ENCODE data around the gene ANKS1B.

ANKS1B gene

DNA sequence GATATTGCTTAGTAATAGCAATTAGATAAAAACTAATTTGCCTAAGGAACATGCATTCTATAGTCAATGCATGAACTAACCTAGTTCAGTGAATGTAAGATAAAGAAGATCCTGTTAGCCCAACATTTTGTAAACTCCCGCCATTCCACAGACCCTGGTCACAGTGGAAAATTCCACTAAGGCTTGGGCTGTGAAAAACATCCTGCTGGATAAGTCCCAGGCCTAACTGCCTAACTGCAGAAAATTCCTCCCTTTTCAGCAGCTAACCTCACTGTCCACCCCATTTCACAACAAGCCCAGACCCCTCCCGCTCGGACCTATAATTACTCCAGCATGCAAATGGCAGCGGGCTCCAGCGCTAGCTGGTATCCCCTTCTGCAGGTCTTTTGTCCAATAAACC lies 435.1 kb downstream of the ANKS1B start:
- ATAC-seq (ENCODE audit: low read depth) (no peak), DNase-seq (ENCODE audit: low spot score in 2 of 2) (no peak)
- Mint-ChIP-seq H3K4me3 (no peak overlapping the region), H3K27me3 (no peaks in the 10 kb centered on the region), H3K9me3 (peaks cover 4% of the 10 kb centered on the region), H3K36me3 (no peaks in the 10 kb centered on the region), H3K4me1 (no peaks in the 10 kb centered on the region), H3K27ac (no peak overlapping the region)

DNA sequence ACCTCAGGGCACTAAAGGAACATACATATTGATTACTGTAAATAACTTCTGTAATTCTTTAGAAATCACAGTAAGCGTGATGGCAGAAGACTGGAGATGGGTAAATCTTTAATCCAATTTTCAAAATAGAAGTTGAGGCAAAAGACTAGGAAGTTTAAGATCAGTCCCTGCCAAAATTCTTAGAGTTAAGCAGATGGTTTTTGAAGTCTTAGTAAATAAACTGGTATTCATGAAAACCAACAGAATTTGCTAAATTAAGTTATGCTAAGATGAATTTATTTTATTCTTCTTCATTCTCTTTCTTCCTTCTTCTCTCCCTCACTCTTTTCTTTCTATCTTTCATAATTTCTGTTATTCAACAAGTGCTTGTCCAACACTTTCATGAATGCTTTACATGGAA lies 435.5 kb downstream of the ANKS1B start:
- no peak for DNase-seq (ENCODE audit: low spot score in 2 of 2)
- Mint-ChIP-seq H3K4me1 (no peaks in the 10 kb centered on the region), H3K9me3 (peaks cover 4% of the 10 kb centered on the region), H3K27me3 (no peaks in the 10 kb centered on the region), H3K27ac (no peak overlapping the region), H3K4me3 (no peak overlapping the region), H3K36me3 (no peaks in the 10 kb centered on the region)
- ATAC-seq (ENCODE audit: low read depth) = no peak

DNA sequence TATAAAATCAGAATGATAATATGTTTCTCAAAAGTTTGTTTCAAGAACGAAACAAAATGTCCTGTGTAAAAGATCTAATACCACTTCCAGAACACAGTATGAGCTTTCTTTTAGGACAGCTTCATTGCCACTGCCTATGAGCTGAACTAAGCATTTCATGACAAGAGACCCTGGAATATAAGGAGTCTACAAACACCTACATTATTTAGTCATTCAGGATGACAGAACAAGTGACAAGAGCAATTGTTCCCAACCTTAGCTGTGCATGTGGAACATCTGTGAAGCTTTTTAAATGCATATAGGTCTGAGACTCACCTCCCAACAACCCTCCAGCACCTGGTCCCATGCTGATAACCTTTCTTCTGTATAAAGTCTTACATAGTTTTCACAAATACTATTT lies 440.3 kb downstream of the ANKS1B start:
- H3K27me3 Mint-ChIP-seq = no peaks in the 10 kb centered on the region
- DNase-seq (ENCODE audit: low spot score in 2 of 2) (no peak), ATAC-seq (ENCODE audit: low read depth) (no peak)
- H3K36me3 Mint-ChIP-seq = no peaks in the 10 kb centered on the region
- H3K27ac Mint-ChIP-seq = no peak overlapping the region
- H3K4me1 Mint-ChIP-seq = no peaks in the 10 kb centered on the region
- no peaks in the 10 kb centered on the region for H3K9me3 Mint-ChIP-seq
- H3K4me3 Mint-ChIP-seq = no peak overlapping the region

DNA sequence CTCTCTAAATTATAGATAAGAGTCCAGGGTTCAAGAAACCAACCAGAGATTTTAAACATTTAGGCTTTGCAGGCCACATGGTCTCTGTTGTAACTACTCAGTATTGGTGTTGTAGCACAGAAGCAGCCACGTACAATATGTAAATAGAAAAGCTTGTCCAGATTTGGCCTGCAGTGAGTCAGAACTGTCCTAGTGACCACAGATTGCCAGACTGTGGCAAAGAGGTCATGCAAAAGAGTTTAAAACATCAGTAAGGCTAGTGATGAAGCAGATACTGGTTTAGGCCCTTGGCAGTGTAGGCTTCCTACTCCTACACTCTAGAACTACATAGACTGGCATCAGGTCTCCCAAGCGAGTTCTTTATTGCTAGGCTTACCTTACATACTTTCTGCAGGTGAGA lies 454.8 kb downstream of the ANKS1B start:
- Mint-ChIP-seq H3K9me3 (no peaks in the 10 kb centered on the region), H3K36me3 (no peaks in the 10 kb centered on the region), H3K4me3 (no peak overlapping the region), H3K4me1 (no peaks in the 10 kb centered on the region), H3K27me3 (no peaks in the 10 kb centered on the region), H3K27ac (no peak overlapping the region)
- no peak for ATAC-seq (ENCODE audit: low read depth)
- DNase-seq (ENCODE audit: low spot score in 2 of 2) = no peak

DNA sequence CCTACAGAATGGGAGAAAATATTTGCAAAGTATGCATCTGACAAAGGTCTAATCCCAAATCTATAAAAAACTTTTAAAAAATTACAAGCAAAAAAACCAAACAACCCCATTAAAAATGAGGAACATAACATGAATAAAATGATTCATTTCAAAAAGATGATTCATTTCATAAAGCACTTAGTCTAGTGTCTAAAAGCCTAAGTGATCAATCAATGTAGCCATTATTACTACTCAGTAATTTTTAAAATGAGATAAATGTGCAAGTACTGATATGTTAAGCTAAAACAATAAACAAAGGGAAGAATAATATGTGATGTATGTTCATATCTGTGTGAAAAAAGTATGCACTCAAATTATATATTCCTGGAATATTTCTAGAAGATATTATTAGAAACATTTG lies 456.3 kb downstream of the ANKS1B start:
- ATAC-seq (ENCODE audit: low read depth) (no peak), DNase-seq (ENCODE audit: low spot score in 2 of 2) (no peak)
- H3K9me3 Mint-ChIP-seq = no peaks in the 10 kb centered on the region
- no peaks in the 10 kb centered on the region for H3K27me3 Mint-ChIP-seq
- H3K4me1 Mint-ChIP-seq = no peaks in the 10 kb centered on the region
- H3K4me3 Mint-ChIP-seq = no peak overlapping the region
- H3K36me3 Mint-ChIP-seq = no peaks in the 10 kb centered on the region
- no peak overlapping the region for H3K27ac Mint-ChIP-seq

DNA sequence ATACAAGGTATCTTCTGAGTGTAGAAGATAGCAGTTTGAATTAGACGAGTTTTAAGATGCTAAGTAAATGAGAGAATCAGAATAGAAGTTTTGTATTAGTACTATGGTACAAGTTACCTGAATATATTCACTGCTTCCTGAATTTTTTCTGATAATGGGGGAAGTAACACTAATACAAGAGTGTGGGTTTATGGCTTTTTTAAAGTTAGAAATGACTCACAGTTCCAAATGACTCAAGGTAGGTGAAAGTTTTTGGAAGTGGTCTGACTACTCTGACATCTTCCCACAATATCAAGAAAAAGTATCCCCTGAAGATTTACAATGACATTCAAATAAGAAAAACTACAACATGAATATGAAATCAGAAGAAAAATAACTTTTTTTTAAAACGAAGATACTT lies 460.9 kb downstream of the ANKS1B start:
- Mint-ChIP-seq H3K36me3 (no peaks in the 10 kb centered on the region), H3K4me3 (no peak overlapping the region), H3K9me3 (no peaks in the 10 kb centered on the region), H3K4me1 (no peaks in the 10 kb centered on the region), H3K27me3 (no peaks in the 10 kb centered on the region), H3K27ac (no peak overlapping the region)
- ATAC-seq (ENCODE audit: low read depth) = no peak
- no peak for DNase-seq (ENCODE audit: low spot score in 2 of 2)

DNA sequence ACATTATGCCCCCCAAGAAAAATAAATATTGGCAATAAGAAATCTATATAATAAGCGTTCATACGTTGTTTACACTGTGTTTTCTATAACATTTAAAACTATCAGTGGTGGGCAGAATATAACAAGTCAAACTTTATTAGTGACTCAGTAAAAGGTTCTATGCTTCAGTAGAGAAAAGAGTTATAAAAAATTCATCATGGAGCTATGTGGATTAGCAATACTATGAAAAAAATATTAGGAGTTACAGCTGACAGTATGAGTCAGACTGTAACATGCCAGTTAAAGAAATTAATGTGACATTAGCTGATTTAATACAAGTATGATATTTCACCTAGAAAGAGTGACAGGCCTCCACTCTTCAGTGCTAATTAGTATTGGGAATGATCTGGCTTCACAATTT lies 462.3 kb downstream of the ANKS1B start:
- H3K4me1 Mint-ChIP-seq = no peaks in the 10 kb centered on the region
- no peaks in the 10 kb centered on the region for H3K27me3 Mint-ChIP-seq

DNA sequence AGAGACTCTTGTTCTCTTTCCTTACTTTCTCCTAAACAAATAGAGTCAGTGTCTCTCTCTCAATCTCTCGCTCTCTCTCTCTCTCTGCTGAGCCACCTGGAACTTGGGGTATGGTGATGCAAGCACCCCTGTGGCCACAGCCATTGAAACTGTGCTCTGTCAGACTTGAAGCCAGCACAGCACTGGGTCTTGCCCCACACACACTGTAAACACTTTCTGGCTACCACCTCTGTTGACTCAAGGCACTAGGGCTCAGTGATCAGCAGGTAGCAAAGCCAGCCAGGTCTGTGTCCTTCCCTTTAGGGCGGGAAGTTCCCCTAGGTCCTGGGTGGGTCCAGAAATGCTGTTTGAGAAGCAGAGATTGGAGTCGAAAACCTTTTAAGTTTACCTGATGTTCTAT lies 463.1 kb downstream of the ANKS1B start:
- ATAC-seq (ENCODE audit: low read depth) = no peak
- Mint-ChIP-seq H3K36me3 (no peaks in the 10 kb centered on the region), H3K9me3 (no peaks in the 10 kb centered on the region), H3K27ac (no peak overlapping the region), H3K27me3 (no peaks in the 10 kb centered on the region), H3K4me3 (no peak overlapping the region), H3K4me1 (no peaks in the 10 kb centered on the region)
- DNase-seq (ENCODE audit: low spot score in 2 of 2) = no peak

More for the DNA sequence above, 462.3 kb downstream of the ANKS1B start:
- ATAC-seq (ENCODE audit: low read depth) = no peak
- Mint-ChIP-seq H3K9me3 (no peaks in the 10 kb centered on the region), H3K27ac (no peak overlapping the region), H3K36me3 (no peaks in the 10 kb centered on the region), H3K4me3 (no peak overlapping the region)
- no peak for DNase-seq (ENCODE audit: low spot score in 2 of 2)

DNA sequence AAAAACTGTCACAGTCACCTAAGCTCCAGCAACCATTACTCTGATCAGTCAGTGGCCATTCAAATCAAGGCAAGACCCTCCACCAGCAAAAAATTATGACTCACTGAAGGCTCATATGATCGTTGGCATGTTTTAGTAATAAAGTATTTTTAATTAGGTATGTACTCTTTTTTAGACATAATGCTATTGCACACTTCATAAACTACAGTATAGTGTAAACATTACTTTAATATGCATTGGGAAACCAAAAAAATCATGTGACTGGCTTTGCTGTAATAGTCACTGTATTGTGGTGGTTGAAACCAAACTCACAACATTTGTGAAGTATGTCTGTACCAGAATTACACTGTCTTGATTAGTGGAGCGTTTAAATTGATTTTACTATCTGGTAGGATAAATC lies 471.7 kb downstream of the ANKS1B start:
- Mint-ChIP-seq H3K4me1 (no peaks in the 10 kb centered on the region), H3K4me3 (no peak overlapping the region), H3K36me3 (no peaks in the 10 kb centered on the region), H3K9me3 (peaks cover 3% of the 10 kb centered on the region), H3K27ac (no peak overlapping the region), H3K27me3 (no peaks in the 10 kb centered on the region)
- no peak for DNase-seq (ENCODE audit: low spot score in 2 of 2)
- ATAC-seq (ENCODE audit: low read depth) = no peak

DNA sequence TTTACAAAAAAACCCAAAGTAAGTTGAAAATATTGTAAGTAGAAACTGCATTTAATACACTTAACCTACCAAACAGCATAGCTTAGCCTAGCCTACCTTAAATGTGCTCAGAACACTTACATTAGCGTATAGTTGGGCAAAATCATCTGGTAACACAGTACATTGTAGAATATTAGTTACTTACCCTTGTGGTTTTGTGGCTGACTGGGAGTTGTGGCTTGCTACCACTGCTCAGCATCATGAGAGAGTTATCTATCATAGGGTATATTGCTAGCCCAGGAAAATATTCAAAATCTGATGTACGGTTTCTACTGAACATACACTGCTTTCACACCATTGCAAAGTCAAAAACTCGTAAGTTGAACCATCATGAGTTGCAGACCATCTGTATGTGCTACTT lies 478.9 kb downstream of the ANKS1B start:
- H3K27ac Mint-ChIP-seq = no peak overlapping the region
- ATAC-seq (ENCODE audit: low read depth) (no peak), DNase-seq (ENCODE audit: low spot score in 2 of 2) (no peak)
- no peak overlapping the region for H3K4me3 Mint-ChIP-seq
- peaks cover 3% of the 10 kb centered on the region for H3K9me3 Mint-ChIP-seq
- H3K36me3 Mint-ChIP-seq = no peaks in the 10 kb centered on the region
- no peaks in the 10 kb centered on the region for H3K4me1 Mint-ChIP-seq
- H3K27me3 Mint-ChIP-seq = no peaks in the 10 kb centered on the region

DNA sequence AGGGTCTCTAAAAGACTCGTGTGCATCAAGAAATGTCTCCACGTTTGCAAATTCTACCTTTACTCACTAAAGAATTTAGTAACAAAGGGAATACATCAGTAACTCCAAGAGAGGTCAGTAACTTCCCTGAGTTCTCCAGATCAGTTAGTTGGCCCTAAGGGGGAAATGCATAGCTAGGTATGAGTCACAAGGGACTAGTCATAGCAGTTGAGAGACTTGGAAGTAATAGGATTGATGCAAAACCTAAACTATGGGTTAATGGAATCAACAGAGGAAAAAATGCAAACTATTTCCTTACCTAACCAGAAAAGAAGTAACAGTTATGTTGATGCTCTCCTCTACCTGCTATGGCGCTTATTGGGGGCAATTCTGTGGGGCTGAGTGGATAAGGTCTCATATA lies 486.0 kb downstream of the ANKS1B start:
- DNase-seq (ENCODE audit: low spot score in 2 of 2) (no peak), ATAC-seq (ENCODE audit: low read depth) (no peak)
- peaks cover 14% of the 10 kb centered on the region for H3K9me3 Mint-ChIP-seq
- H3K4me1 Mint-ChIP-seq = no peaks in the 10 kb centered on the region
- H3K27ac Mint-ChIP-seq = no peak overlapping the region
- no peaks in the 10 kb centered on the region for H3K36me3 Mint-ChIP-seq
- no peak overlapping the region for H3K4me3 Mint-ChIP-seq
- H3K27me3 Mint-ChIP-seq = no peaks in the 10 kb centered on the region

DNA sequence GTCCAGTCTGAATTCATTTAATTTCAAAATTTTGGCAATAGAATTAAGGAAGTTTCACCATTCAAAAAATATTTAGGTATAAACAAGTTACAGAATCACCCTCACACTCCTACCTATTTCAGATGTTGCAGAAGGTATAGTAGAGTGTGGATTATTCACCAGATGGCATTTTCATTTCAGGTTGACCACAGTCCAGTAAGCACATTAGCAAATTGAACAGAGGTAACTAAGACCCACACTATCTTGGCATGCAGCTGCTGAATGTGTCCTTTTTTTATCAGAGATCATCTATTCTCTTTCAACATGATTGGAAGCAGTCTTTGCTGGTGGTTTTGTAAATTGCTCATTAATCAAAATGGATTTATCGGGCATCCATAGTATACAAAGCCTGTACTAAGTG lies 488.9 kb downstream of the ANKS1B start:
- Mint-ChIP-seq H3K36me3 (no peaks in the 10 kb centered on the region), H3K4me1 (no peaks in the 10 kb centered on the region), H3K27ac (no peak overlapping the region), H3K27me3 (no peaks in the 10 kb centered on the region), H3K9me3 (peaks cover 11% of the 10 kb centered on the region), H3K4me3 (no peak overlapping the region)
- DNase-seq (ENCODE audit: low spot score in 2 of 2) (no peak), ATAC-seq (ENCODE audit: low read depth) (no peak)

DNA sequence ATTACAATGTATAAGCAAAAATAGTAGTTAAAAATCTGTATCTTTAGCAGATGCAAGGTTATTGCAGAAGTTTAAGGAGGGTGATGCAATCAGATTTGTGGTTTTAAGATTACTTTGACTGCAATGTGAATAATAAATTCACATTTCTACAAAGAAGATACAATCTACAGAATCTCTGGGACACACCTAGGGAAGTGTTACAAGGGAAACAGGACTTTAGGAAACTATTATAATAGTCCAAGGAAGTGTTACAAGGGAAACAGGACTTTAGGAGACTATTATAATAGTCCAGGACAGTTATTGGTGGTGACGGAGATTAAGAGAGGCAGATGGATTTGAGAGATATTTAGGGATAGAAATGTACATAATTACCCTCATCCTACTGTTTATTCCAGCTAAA lies 491.5 kb downstream of the ANKS1B start:
- Mint-ChIP-seq H3K27me3 (no peaks in the 10 kb centered on the region), H3K4me3 (no peak overlapping the region), H3K9me3 (peaks cover 5% of the 10 kb centered on the region), H3K36me3 (no peaks in the 10 kb centered on the region), H3K4me1 (no peaks in the 10 kb centered on the region), H3K27ac (no peak overlapping the region)
- ATAC-seq (ENCODE audit: low read depth) = no peak
- DNase-seq (ENCODE audit: low spot score in 2 of 2) = no peak

DNA sequence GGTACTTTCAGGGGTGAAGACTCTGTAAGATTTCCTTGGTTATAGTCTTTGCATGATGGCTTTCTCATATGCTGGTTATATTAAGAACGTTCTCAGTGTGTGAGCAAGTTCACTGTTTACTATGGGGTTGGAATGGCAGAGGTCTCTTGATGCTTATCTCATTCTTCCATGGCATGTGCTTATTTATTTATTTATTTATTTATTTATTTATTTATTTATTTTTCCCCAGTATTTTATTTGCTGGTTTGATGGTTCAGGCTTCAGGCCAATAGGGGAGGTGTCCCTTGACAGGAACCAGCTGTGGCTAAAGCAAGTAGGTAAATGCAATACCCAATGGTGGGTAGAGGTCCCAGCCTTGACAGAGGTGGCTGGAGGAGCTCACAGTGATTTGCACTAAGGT lies 498.5 kb downstream of the ANKS1B start:
- Mint-ChIP-seq H3K36me3 (no peaks in the 10 kb centered on the region), H3K27me3 (no peaks in the 10 kb centered on the region), H3K27ac (no peak overlapping the region), H3K4me1 (no peaks in the 10 kb centered on the region), H3K4me3 (no peak overlapping the region), H3K9me3 (no peaks in the 10 kb centered on the region)
- ATAC-seq (ENCODE audit: low read depth) (no peak), DNase-seq (ENCODE audit: low spot score in 2 of 2) (no peak)

DNA sequence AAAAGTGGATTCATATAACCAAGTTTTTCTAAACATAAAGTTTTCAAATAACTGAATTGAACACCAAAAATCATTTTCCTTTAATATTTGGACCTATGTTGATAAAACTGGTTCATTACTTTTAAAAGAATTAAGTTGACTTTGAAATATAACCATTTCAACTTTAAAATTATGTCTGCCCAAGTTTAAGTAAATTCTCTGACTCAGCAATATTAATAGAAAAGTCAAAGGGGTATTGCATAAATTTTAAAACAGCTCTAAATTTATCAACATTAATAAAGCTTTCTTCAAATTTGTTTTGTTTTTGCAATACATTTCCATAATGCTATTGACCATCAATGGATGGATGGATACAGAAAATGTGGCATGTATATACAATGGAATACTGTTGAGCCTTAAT lies 505.6 kb downstream of the ANKS1B start:
- DNase-seq (ENCODE audit: low spot score in 2 of 2) (no peak), ATAC-seq (ENCODE audit: low read depth) (no peak)
- H3K27ac Mint-ChIP-seq = no peak overlapping the region
- no peaks in the 10 kb centered on the region for H3K36me3 Mint-ChIP-seq
- H3K9me3 Mint-ChIP-seq = peaks cover 5% of the 10 kb centered on the region
- H3K27me3 Mint-ChIP-seq = no peaks in the 10 kb centered on the region
- no peak overlapping the region for H3K4me3 Mint-ChIP-seq
- no peaks in the 10 kb centered on the region for H3K4me1 Mint-ChIP-seq

DNA sequence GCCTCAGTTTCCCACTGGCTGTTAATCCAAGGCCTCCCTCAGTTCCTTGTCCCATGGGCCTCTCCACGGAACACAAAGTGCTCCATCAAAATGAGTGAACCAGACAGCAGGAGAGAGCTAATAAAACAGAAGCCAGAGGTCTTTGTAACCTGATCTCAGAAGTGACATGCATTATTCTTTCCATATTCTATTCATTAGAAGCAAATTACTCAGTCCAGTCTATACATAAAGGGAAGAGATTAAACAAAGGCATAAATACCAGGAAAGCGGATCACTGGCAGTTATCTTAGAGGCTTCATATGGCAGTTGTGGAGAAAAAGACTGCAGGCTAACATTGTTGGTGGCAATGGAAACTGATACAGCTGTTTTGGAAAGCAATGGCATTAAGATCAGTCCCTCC lies 507.8 kb downstream of the ANKS1B start:
- Mint-ChIP-seq H3K4me3 (no peak overlapping the region), H3K9me3 (peaks cover 5% of the 10 kb centered on the region), H3K4me1 (no peaks in the 10 kb centered on the region), H3K27me3 (no peaks in the 10 kb centered on the region), H3K36me3 (no peaks in the 10 kb centered on the region), H3K27ac (no peak overlapping the region)
- DNase-seq (ENCODE audit: low spot score in 2 of 2) (no peak), ATAC-seq (ENCODE audit: low read depth) (no peak)

Measured in memory B cell (primary cell).